Gastrocnemius medialis (tissue), 4 donors: ENCODE measurements around the gene ADGRE3.
"Not testable (repeated sequence)": the region's sequence is repeated elsewhere in the genome, so short reads cannot be mapped to it uniquely, and the experiment has no call there.

Experiments
- POLR2A ChIP-seq, 2 donors: fragments of 450-650 bp; IDR thresholded peaks; one replicate each; pipeline ENCODE4 v1.6.1; 2017; ENCODE audit warnings: antibody characterized with exemption in 2 of 2, mild to moderate bottlenecking in 2 of 2, moderate library complexity in 2 of 2
- TF ChIP-seq, protein P1 (sequence below), 5 experiments: fragments of 450-650 bp in 3 of 5; fragments of 200-600 bp in 2 of 5; sonication (generic) in 2 of 5; IDR thresholded peaks in 4 of 5; conservative IDR thresholded peaks in 1 of 5; 1 replicate in 4 of 5; 2 replicates in 1 of 5; pipeline ENCODE4 v1.5.1; 2016 to 2019; ENCODE audit warnings: antibody characterized with exemption in 5 of 5, mild to moderate bottlenecking in 3 of 5, moderate library complexity in 3 of 5

- not testable (repeated sequence) for TF ChIP-seq POLR2A (IDR thresholded peaks at IDR 0.05)
- TF ChIP-seq, protein P1, sequence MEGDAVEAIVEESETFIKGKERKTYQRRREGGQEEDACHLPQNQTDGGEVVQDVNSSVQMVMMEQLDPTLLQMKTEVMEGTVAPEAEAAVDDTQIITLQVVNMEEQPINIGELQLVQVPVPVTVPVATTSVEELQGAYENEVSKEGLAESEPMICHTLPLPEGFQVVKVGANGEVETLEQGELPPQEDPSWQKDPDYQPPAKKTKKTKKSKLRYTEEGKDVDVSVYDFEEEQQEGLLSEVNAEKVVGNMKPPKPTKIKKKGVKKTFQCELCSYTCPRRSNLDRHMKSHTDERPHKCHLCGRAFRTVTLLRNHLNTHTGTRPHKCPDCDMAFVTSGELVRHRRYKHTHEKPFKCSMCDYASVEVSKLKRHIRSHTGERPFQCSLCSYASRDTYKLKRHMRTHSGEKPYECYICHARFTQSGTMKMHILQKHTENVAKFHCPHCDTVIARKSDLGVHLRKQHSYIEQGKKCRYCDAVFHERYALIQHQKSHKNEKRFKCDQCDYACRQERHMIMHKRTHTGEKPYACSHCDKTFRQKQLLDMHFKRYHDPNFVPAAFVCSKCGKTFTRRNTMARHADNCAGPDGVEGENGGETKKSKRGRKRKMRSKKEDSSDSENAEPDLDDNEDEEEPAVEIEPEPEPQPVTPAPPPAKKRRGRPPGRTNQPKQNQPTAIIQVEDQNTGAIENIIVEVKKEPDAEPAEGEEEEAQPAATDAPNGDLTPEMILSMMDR (IDR thresholded peaks at IDR 0.05 in 4 of 5, conservative IDR thresholded peaks at IDR 0.05 in 1 of 5): not testable (repeated sequence)
These were observed 62.4 kb downstream of the ADGRE3 start for GRCh38 chr19:14612242-14612641.
